Activated CD8-positive, alpha-beta memory T cell treated with anti-CD3 and anti-CD28 coated beads for 36 hours (primary cell): ENCODE results near the gene CLBA1. TPM values are rescaled to one million over a fixed set of nuclear protein-coding genes. Genes with fewer than 3 reads are reported as not detected.

Experiments
- CTCF ChIA-PET: fragments of 350-600 bp; sonication (Branson Sonifier 250); formaldehyde crosslinking; loops from one replicate; lab custom pipeline; 2021; ENCODE audit warnings: antibody characterized with exemption; lab: Charles Lee
- POLR2A ChIA-PET: fragments of 350-600 bp; sonication (Branson Sonifier 250); formaldehyde crosslinking; loops from one replicate; lab custom pipeline; 2021; ENCODE audit warnings: antibody characterized with exemption; lab: Charles Lee
- total RNA-seq, 2 experiments: library from RNA; stranded (reverse); gene quantifications; one replicate each; pipeline ENCODE4 v1.2.3, GENCODE V29; 2021

CLBA1 gene
- total RNA-seq, 2 experiments from 2014 or later: 4.0 TPM

GRCh38 chr14:105042813-105043212, 57.2 kb downstream of the CLBA1 start:
- ChIA-PET CTCF (interaction anchor here (1.1 kb wide), 1 partner anchor 43 kb away, joined by 4 read pairs; no protein-coding TSS in a partner anchor), POLR2A (no interaction called here)

- CTCF ChIA-PET: interaction anchor here (0.6 to 5.5 kb wide), 6 partner anchors 18 to 278 kb away, joined by 3 to 108 read pairs (median 4); partner anchors contain the start of gene CLBA1
These were observed 58.1 kb downstream of the CLBA1 start for GRCh38 chr14:105043641-105044040.

More at GRCh38 chr14:105043641-105044040, 58.1 kb downstream of the CLBA1 start:
- POLR2A ChIA-PET: no interaction called here

Other genes with a start within 250 kb of the CLBA1 start
- gene SIVA1, start 232.6 kb upstream of the CLBA1 start, total RNA-seq: 100 to 1,000 TPM; 167 TPM
- gene AKT1, start 190.0 kb upstream of the CLBA1 start, total RNA-seq: 100 to 1,000 TPM; 155 to 173 TPM
- gene ZBTB42, start 184.7 kb upstream of the CLBA1 start, total RNA-seq: 1 to 10 TPM; 3.0 TPM
- 1 to 10 TPM; 7.7 to 7.8 TPM for gene CEP170B, start 120.5 kb upstream of the CLBA1 start, total RNA-seq
- not detected for gene PLD4, start 60.9 kb upstream of the CLBA1 start, total RNA-seq
- under 1 TPM in 1 of 2 experiments, not detected in 1; 0.02 TPM for gene AHNAK2, start 7.4 kb upstream of the CLBA1 start, total RNA-seq
- 10 to 100 TPM; 71.5 to 72.7 TPM for gene CDCA4, start 35.3 kb downstream of the CLBA1 start, total RNA-seq
- 10 to 100 TPM; 41.4 to 42.8 TPM for gene GPR132, start 79.6 kb downstream of the CLBA1 start, total RNA-seq
- gene JAG2, start 183.0 kb downstream of the CLBA1 start, total RNA-seq: 1 to 10 TPM; 1.3 to 1.7 TPM
- 1 to 10 TPM; 8.4 to 8.5 TPM for gene NUDT14, start 195.5 kb downstream of the CLBA1 start, total RNA-seq